ENCODE data around the gene SLC4A1AP. TPM values are rescaled to one million over a fixed set of nuclear protein-coding genes. Genes with fewer than 3 reads are reported as not detected.
"Not testable (repeated sequence)": the region's sequence is repeated elsewhere in the genome, so short reads cannot be mapped to it uniquely, and the experiment has no call there.

The SLC4A1AP gene
- polyA plus RNA-seq, 3 donors from 2014 or later = 23.9 to 29.6 (median 27.6) TPM

DNA sequence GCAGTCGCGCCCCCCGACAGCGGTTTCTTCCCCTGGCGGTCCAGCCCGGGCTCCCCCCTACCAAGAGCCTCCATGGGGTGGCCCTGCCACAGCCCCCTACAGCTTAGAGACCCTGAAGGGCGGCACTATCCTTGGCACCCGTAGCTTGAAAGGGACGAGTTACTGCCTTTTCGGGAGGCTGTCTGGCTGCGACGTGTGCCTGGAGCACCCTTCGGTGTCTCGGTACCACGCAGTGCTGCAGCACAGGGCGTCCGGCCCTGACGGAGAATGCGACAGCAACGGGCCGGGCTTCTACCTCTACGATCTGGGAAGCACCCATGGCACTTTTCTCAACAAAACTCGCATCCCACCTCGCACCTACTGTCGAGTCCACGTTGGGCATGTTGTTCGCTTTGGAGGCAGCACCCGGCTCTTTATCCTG lies 475 bp downstream of the SLC4A1AP start:
- Mint-ChIP-seq H3K4me1 (peaks cover 53 to 67% of the 10 kb centered on the region in 2 donors), H3K27me3 (ENCODE audit: low read depth in 3 of 3) (peaks cover 5 to 9% (median 8%) of the 10 kb centered on the region in 3 donors), H3K4me3 (peak overlapping the region; percentile 99 to 100 (median 100)), H3K36me3 (peaks cover 25 to 41% (median 25%) of the 10 kb centered on the region in 3 donors), H3K9me3 (no peaks in the 10 kb centered on the region), H3K27ac (peak overlapping the region; percentile 96 to 100 (median 99))
- DNase-seq = no peak

- no peak for DNase-seq
- Mint-ChIP-seq H3K27ac (peak overlapping the region; percentile 86 to 100 (median 98)), H3K36me3 (peaks cover 21 to 38% (median 21%) of the 10 kb centered on the region in 3 donors), H3K4me3 (peak overlapping the region; percentile 99 to 100 (median 100)), H3K27me3 (ENCODE audit: low read depth in 3 of 3) (peaks cover 5 to 9% (median 8%) of the 10 kb centered on the region in 3 donors), H3K9me3 (no peaks in the 10 kb centered on the region), H3K4me1 (peaks cover 51 to 61% of the 10 kb centered on the region in 2 donors)
Observed at GRCh38 chr2:27664622-27665363, 1.1 kb downstream of the SLC4A1AP start.

DNA sequence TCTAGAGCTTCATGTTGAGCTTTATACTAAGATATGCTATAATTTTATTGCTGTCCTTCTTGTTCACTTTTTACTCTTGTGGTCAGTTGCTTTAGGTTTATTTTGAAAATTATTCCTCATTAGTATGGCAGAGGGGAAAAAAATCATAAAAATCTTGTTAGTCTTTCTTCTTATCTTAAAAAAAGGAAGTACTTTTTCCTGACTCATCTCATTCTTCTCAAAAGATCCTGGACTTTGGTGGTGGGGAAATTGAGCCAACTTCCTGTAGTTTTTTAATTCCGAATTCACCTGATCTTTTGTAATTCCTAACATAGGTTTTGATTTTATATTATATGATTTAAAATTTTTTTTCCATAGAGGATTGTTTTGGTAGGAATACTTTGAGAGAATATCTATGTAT lies 3.8 kb downstream of the SLC4A1AP start:
- no peak overlapping the region for H3K4me3 Mint-ChIP-seq
- no peak overlapping the region for H3K27ac Mint-ChIP-seq
- H3K27me3 Mint-ChIP-seq (ENCODE audit: low read depth in 3 of 3) = peaks cover 5 to 9% (median 8%) of the 10 kb centered on the region in 3 donors
- H3K36me3 Mint-ChIP-seq = peaks cover 23 to 39% (median 25%) of the 10 kb centered on the region in 3 donors
- DNase-seq = no peak
- H3K4me1 Mint-ChIP-seq = peaks cover 35 to 61% of the 10 kb centered on the region in 2 donors
- H3K9me3 Mint-ChIP-seq = no peaks in the 10 kb centered on the region

- Mint-ChIP-seq H3K9me3 (no peaks in the 10 kb centered on the region), H3K27me3 (ENCODE audit: low read depth in 3 of 3) (peaks cover 0 to 1% (median 0%) of the 10 kb centered on the region in 3 donors), H3K4me3 (no peak overlapping the region), H3K27ac (no peak overlapping the region), H3K4me1 (peaks cover 6 to 27% of the 10 kb centered on the region in 2 donors), H3K36me3 (peaks cover 36 to 59% (median 46%) of the 10 kb centered on the region in 3 donors)
- DNase-seq = no peak
Observed at GRCh38 chr2:27671235-27671634, 7.5 kb downstream of the SLC4A1AP start.

GRCh38 chr2:27672723-27673486 lies 9.2 kb downstream of the SLC4A1AP start:
- H3K36me3 Mint-ChIP-seq = peaks cover 35 to 56% (median 47%) of the 10 kb centered on the region in 3 donors
- no peaks in the 10 kb centered on the region for H3K9me3 Mint-ChIP-seq
- peaks cover 0 to 16% of the 10 kb centered on the region in 2 donors for H3K4me1 Mint-ChIP-seq
- H3K27ac Mint-ChIP-seq = no peak overlapping the region
- no peak overlapping the region for H3K4me3 Mint-ChIP-seq
- peaks cover 0 to 1% (median 0%) of the 10 kb centered on the region in 3 donors for H3K27me3 Mint-ChIP-seq (ENCODE audit: low read depth in 3 of 3)
- DNase-seq = no peak

DNA sequence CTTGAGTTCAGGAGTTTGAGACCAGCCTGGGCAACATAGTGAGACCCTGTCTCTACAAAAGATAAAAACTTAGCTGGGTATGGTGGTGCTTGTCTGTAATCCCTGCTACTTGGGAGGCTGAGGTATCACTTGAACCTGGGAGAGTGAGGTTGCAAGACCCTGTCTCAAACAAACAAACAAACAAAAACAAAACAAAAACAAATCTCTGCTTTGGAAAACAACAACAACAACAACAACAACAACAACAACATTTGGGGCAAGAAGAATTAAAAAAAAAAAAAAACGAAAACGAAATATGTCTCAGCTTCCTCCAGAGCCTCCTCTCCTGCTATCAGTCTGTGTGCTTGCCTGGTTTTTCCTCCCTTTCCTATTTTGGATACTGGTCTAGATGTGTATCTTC lies 16.9 kb downstream of the SLC4A1AP start:
- Mint-ChIP-seq H3K4me1 (peaks cover 24 to 28% of the 10 kb centered on the region in 2 donors), H3K4me3 (no peak overlapping the region), H3K27ac (peak overlapping the region in 3 of 6 donors; percentile 6 to 71 (median 6)), H3K36me3 (peaks cover 11 to 27% (median 18%) of the 10 kb centered on the region in 3 donors), H3K27me3 (ENCODE audit: low read depth in 3 of 3) (peaks cover 0 to 4% (median 0%) of the 10 kb centered on the region in 3 donors), H3K9me3 (no peaks in the 10 kb centered on the region)
- no peak for DNase-seq

DNA sequence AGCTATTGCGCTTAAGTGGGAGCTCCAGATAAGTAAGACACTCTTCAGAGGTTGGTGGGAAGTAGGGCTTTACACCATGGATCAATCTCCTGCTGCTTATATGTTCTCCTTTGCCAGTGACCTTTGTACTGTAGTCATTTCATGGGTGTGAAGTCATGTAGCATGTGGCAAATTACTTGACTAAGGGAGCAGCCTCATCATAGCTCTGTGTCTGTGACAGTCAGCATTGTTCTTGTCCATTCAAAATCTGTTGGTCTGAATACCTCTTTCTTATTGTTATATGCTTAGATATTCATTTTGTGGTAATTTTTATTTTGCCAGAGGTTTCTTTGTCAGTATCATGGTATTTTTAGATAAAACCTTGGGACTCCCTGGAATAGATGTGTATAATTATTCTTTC lies 18.2 kb downstream of the SLC4A1AP start:
- H3K27ac Mint-ChIP-seq = peak overlapping the region in 1 of 6 donors; percentile 69
- peaks cover 0 to 4% (median 0%) of the 10 kb centered on the region in 3 donors for H3K27me3 Mint-ChIP-seq (ENCODE audit: low read depth in 3 of 3)
- H3K4me3 Mint-ChIP-seq = no peak overlapping the region
- H3K4me1 Mint-ChIP-seq = peaks cover 34 to 37% of the 10 kb centered on the region in 2 donors
- H3K9me3 Mint-ChIP-seq = no peaks in the 10 kb centered on the region
- DNase-seq = no peak
- H3K36me3 Mint-ChIP-seq = peaks cover 8 to 23% (median 14%) of the 10 kb centered on the region in 3 donors

- not testable (repeated sequence) for H3K4me3 Mint-ChIP-seq; H3K27me3 Mint-ChIP-seq (ENCODE audit: low read depth in 3 of 3)
- H3K36me3 Mint-ChIP-seq = peaks cover 8 to 22% (median 14%) of the 10 kb centered on the region in 3 donors
Observed at GRCh38 chr2:27682334-27682771, 18.7 kb downstream of the SLC4A1AP start.

DNA sequence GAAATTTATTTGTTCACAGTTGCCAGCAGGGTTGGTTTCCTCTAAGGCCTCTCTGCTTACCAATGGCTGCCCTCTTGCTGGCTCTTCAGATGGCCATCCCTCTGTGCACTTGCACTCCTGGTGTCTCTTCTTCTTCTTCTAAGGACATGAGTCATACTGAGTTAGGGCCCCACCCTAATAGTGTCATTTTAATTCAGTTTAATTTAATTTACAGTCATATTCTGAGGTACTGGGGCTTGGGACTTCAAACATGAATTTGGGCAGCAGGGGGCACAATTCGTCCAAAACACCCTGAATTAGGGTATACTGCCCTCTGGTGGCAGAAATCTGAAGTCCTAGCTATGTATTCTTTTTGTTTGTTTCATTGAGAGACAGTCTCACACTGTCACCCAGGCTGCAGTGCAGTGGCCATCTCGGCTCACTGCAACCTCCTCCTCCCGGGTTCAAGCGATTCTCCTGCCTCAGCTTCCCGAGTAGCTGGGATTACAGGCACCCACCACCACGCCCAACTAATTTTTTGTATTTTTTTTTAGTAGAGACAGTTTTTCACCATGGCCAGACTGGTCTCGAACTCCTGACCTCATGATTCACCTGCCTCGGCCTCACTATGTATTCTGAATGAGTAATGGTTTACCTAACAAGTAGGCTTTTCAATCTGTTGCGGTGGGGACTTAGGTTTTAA lies 19.8 kb downstream of the SLC4A1AP start:
- H3K4me1 Mint-ChIP-seq = peaks cover 36 to 37% of the 10 kb centered on the region in 2 donors
- H3K36me3 Mint-ChIP-seq = peaks cover 3 to 25% (median 9%) of the 10 kb centered on the region in 3 donors
- peak overlapping the region; percentile 73 to 83 (median 79) for H3K4me3 Mint-ChIP-seq
- H3K27ac Mint-ChIP-seq = peak overlapping the region; percentile 86 to 97 (median 94)
- H3K27me3 Mint-ChIP-seq (ENCODE audit: low read depth in 3 of 3) = peaks cover 0 to 4% (median 0%) of the 10 kb centered on the region in 3 donors
- DNase-seq = peak; percentile 83 to 88 (median 85)
- no peaks in the 10 kb centered on the region for H3K9me3 Mint-ChIP-seq

More at GRCh38 chr2:27682334-27682771, 18.7 kb downstream of the SLC4A1AP start:
- DNase-seq, H3K9me3 Mint-ChIP-seq: not testable (repeated sequence)
- H3K27ac Mint-ChIP-seq = peak overlapping the region in 1 of 6 donors; percentile 69
- H3K4me1 Mint-ChIP-seq = peaks cover 34 to 37% of the 10 kb centered on the region in 2 donors

DNA sequence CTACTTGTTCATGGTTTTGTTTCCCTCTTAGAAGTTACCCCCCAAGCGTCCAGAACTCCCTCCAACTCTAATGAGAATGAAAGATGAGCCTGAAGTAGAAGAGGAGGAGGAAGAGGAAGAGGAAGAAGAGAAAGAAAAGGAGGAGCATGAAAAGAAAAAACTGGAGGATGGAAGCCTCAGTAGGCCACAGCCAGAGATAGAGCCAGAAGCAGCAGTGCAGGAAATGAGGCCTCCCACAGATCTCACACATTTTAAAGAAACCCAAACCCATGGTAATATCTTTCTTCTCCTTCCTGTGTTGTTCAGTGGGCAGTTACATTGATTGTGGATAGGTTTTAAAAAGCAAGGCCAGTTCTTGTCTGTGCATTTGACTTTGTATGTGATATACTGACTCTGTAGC lies 21.3 kb downstream of the SLC4A1AP start:
- H3K36me3 Mint-ChIP-seq = peaks cover 5 to 28% (median 8%) of the 10 kb centered on the region in 3 donors
- peaks cover 36 to 37% of the 10 kb centered on the region in 2 donors for H3K4me1 Mint-ChIP-seq
- not testable (repeated sequence) for H3K27me3 Mint-ChIP-seq (ENCODE audit: low read depth in 3 of 3); H3K9me3 Mint-ChIP-seq
- peak overlapping the region; percentile 60 to 83 (median 75) for H3K4me3 Mint-ChIP-seq
- peak overlapping the region; percentile 79 to 93 (median 89) for H3K27ac Mint-ChIP-seq
- DNase-seq = peak; percentile 56 to 64 (median 62)

DNA sequence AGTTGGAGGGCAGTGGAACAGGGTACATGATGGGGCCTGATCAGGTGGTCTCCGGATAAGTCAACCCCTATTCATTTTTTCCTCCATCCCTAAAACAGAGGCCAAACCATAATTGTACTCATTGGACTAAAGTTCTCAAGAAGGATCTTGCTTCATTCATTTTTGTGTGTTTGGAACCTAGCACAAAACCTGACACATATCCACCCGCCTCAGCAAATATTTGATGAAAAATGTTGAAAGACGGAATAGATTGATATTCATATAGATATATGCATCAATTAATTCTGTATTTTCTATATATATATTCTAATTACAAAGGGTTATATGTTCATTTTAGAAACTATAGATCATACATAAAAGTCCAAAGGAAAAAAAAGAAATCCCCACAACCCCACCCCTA lies 21.9 kb downstream of the SLC4A1AP start:
- Mint-ChIP-seq H3K4me1 (peaks cover 36 to 37% of the 10 kb centered on the region in 2 donors), H3K27ac (peak overlapping the region; percentile 79 to 93 (median 89)), H3K36me3 (peaks cover 5 to 30% (median 9%) of the 10 kb centered on the region in 3 donors), H3K27me3 (ENCODE audit: low read depth in 3 of 3) (peaks cover 0 to 4% (median 0%) of the 10 kb centered on the region in 3 donors), H3K9me3 (no peaks in the 10 kb centered on the region), H3K4me3 (peak overlapping the region; percentile 60 to 83 (median 75))
- DNase-seq = no peak

GRCh38 chr2:27687232-27687631 lies 23.5 kb downstream of the SLC4A1AP start:
- peak overlapping the region in 2 of 6 donors; percentile 36 to 51 for H3K27ac Mint-ChIP-seq
- no peaks in the 10 kb centered on the region for H3K9me3 Mint-ChIP-seq
- peaks cover 4 to 30% (median 21%) of the 10 kb centered on the region in 3 donors for H3K36me3 Mint-ChIP-seq
- peaks cover 36 to 37% of the 10 kb centered on the region in 2 donors for H3K4me1 Mint-ChIP-seq
- peaks cover 0 to 4% (median 0%) of the 10 kb centered on the region in 3 donors for H3K27me3 Mint-ChIP-seq (ENCODE audit: low read depth in 3 of 3)
- no peak overlapping the region for H3K4me3 Mint-ChIP-seq
- no peak for DNase-seq

DNA sequence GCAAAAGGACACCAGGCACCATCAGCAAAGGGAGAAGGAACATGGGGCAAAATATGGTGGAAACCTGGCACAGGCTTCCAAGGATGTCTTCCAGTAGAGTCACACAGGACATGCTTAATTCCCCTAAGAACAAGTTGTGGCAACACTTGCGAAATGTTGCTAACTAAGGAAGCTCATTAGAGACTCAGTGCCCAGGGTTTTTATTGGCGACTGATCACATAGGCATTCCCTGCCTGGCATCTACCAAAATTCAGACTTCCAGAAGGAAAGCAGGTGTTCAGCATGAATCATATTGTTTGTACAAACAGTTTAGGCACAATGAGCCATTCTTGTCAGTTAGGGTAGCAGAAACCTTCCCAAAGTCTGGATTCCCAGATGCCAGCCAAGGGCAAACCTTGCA lies 25.7 kb downstream of the SLC4A1AP start:
- no peak for DNase-seq
- H3K9me3 Mint-ChIP-seq = no peaks in the 10 kb centered on the region
- no peak overlapping the region for H3K4me3 Mint-ChIP-seq
- H3K27me3 Mint-ChIP-seq (ENCODE audit: low read depth in 3 of 3) = no peaks in the 10 kb centered on the region
- H3K36me3 Mint-ChIP-seq = peaks cover 4 to 33% (median 30%) of the 10 kb centered on the region in 3 donors
- no peak overlapping the region for H3K27ac Mint-ChIP-seq
- peaks cover 21 to 23% of the 10 kb centered on the region in 2 donors for H3K4me1 Mint-ChIP-seq
